BLaER1 (cell line): ENCODE measurements around the gene CEP112.

Experiments
- H3K27ac ChIP-seq: shearing (Covaris generic); formaldehyde crosslinking; 2 replicates; pipeline ENCODE4 v1.8.1; 2022
- H3K27me3 ChIP-seq: shearing (Covaris generic); formaldehyde crosslinking; 2 replicates; pipeline ENCODE4 v1.8.1; 2022
- H3K36me3 ChIP-seq: shearing (Covaris generic); formaldehyde crosslinking; 2 replicates; pipeline ENCODE4 v1.8.1; 2022
- H3K4me1 ChIP-seq: shearing (Covaris generic); formaldehyde crosslinking; 2 replicates; pipeline ENCODE4 v1.8.1; 2022
- H3K4me2 ChIP-seq: shearing (Covaris generic); formaldehyde crosslinking; 2 replicates; pipeline ENCODE4 v1.8.1; 2022
- H3K4me3 ChIP-seq: shearing (Covaris generic); formaldehyde crosslinking; 2 replicates; pipeline ENCODE4 v1.8.1; 2022
- H3K9ac ChIP-seq: shearing (Covaris generic); formaldehyde crosslinking; 2 replicates; pipeline ENCODE4 v1.8.1; 2022
- H3K9me3 ChIP-seq: shearing (Covaris generic); formaldehyde crosslinking; 2 replicates; pipeline ENCODE4 v1.8.1; 2022
- H4K20me1 ChIP-seq: shearing (Covaris generic); formaldehyde crosslinking; 2 replicates; pipeline ENCODE4 v1.8.1; 2022
- Cebpa-rat ChIP-seq: shearing (Covaris generic); IDR thresholded peaks from 2 replicates; pipeline ENCODE4 v1.8.1; 2022

The CEP112 gene

DNA sequence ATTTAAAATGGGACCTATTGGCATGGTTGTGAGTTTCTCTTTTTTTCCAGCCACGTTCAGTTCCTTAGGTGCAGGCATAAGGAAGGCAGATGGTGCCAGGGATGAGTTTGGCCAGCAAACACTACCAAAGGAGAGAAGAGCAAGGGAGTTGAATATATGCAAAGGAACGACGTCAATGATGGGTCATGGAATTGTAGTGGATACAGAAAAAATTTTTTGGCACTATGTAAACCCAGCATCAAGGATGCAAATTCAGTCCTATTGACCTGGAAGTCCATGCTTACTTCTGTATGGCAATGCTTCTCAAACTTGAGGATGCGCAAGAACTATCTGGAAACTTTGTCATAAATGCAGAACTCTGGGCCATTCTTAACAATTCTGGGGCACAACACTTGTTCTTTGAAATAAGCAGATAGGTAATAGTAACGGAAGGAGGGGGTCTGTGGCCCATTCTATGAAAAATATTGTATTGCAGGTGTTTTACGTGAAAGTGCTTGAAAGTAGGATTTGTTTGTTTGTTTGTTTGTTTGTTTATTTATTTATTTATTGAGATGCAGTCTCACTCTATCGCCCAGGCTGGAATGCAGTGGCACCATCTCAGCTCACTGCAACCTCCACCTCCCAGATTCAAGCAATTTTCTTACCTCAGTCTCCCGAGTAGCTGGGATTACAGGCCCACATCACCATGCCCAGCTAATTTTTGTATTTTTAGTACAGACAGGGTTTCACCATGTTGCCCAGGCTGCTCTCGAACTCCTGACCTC, 19.3 kb upstream of the CEP112 start:
- Histone ChIP-seq H3K27me3 (no peaks in the 10 kb centered on the region), H3K36me3 (no peaks in the 10 kb centered on the region), H3K4me1 (peaks cover 17% of the 10 kb centered on the region), H3K9me3 (peaks cover 12% of the 10 kb centered on the region), H4K20me1 (no peaks in the 10 kb centered on the region), H3K27ac (no peak overlapping the region), H3K4me2 (no peak overlapping the region), H3K4me3 (no peak overlapping the region), H3K9ac (no peak overlapping the region)
- no peak for TF ChIP-seq Cebpa-rat

- Histone ChIP-seq H4K20me1 (no peaks in the 10 kb centered on the region), H3K27me3 (no peaks in the 10 kb centered on the region), H3K9ac (no peak overlapping the region), H3K36me3 (no peaks in the 10 kb centered on the region), H3K9me3 (peaks cover 12% of the 10 kb centered on the region), H3K4me1 (peaks cover 17% of the 10 kb centered on the region), H3K27ac (peak overlapping the region; percentile 54; the same call in 1 of the 2 replicates), H3K4me3 (no peak overlapping the region), H3K4me2 (peak overlapping the region; percentile 67; the same call in 1 of the 2 replicates)
- no peak for TF ChIP-seq Cebpa-rat
Observed at GRCh38 chr17:66210208-66210574, 18.3 kb upstream of the CEP112 start.

GRCh38 chr17:66207936-66208335, 16.0 kb upstream of the CEP112 start:
- Histone ChIP-seq H3K27me3 (no peaks in the 10 kb centered on the region), H3K27ac (no peak overlapping the region), H3K36me3 (no peaks in the 10 kb centered on the region), H3K9me3 (peaks cover 12% of the 10 kb centered on the region), H3K4me3 (no peak overlapping the region), H4K20me1 (no peaks in the 10 kb centered on the region), H3K9ac (no peak overlapping the region), H3K4me2 (no peak overlapping the region), H3K4me1 (peaks cover 17% of the 10 kb centered on the region)
- no peak for TF ChIP-seq Cebpa-rat

DNA sequence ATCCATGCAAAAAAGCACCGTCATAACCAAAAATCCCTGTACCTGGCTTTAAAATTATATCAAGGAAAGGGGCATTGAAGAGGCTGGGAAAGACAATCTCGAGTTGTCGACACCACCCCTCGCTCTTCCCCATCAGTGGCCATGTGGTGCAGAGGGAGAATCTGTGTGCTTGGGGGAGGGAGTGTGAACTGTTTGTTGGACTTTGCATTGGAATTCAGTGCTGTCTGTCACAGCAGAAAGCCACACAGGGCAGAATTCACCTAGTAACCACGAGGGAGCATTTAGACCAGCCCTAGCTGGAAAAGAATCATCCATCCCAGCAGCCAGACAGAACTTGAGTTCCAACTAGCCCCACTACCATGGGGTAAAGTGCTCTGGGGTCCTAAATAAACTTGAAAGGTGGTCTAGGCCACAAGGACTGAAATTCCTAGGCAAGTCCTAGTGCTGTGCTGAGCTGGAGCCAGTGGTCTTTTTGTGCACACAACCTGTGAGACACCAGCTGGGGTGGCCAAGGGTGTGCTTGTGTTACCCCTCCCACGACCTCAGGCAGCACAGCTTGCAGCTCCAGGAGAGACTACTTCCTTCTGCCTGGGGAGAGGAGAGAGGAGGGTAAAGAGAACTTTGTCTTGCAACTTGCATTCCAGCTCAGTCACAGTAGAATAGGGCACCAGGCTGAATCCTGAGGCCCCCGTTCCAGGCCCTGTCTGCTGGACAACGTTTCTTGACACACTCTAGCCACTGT, 11.5 kb upstream of the CEP112 start:
- TF ChIP-seq Cebpa-rat, result no peak
- Histone ChIP-seq H3K4me3 (no peak overlapping the region), H3K36me3 (no peaks in the 10 kb centered on the region), H3K4me1 (no peaks in the 10 kb centered on the region), H3K27me3 (no peaks in the 10 kb centered on the region), H3K4me2 (no peak overlapping the region), H3K27ac (no peak overlapping the region), H3K9ac (no peak overlapping the region), H4K20me1 (no peaks in the 10 kb centered on the region), H3K9me3 (peaks cover 8% of the 10 kb centered on the region)

GRCh38 chr17:66200685-66201092, 8.8 kb upstream of the CEP112 start:
- H3K4me2 ChIP-seq, result no peak overlapping the region
- no peak overlapping the region for H3K9ac ChIP-seq
- H3K4me1 ChIP-seq, result no peaks in the 10 kb centered on the region
- H3K9me3 ChIP-seq, result no peaks in the 10 kb centered on the region
- H4K20me1 ChIP-seq, result no peaks in the 10 kb centered on the region
- no peaks in the 10 kb centered on the region for H3K27me3 ChIP-seq
- no peak for TF ChIP-seq Cebpa-rat
- no peak overlapping the region for H3K27ac ChIP-seq
- H3K4me3 ChIP-seq, result no peak overlapping the region
- H3K36me3 ChIP-seq, result no peaks in the 10 kb centered on the region

- no peak overlapping the region for H3K27ac ChIP-seq
- no peak overlapping the region for H3K4me2 ChIP-seq
- H3K9ac ChIP-seq, result no peak overlapping the region
- no peaks in the 10 kb centered on the region for H4K20me1 ChIP-seq
- no peaks in the 10 kb centered on the region for H3K9me3 ChIP-seq
- H3K4me3 ChIP-seq, result no peak overlapping the region
- no peaks in the 10 kb centered on the region for H3K36me3 ChIP-seq
- peaks cover 12% of the 10 kb centered on the region for H3K4me1 ChIP-seq
- no peak for TF ChIP-seq Cebpa-rat
- H3K27me3 ChIP-seq, result no peaks in the 10 kb centered on the region
Observed at GRCh38 chr17:66198242-66198641, 6.3 kb upstream of the CEP112 start.

- peak overlapping the region; percentile 93 for H3K4me2 ChIP-seq
- H3K4me1 ChIP-seq, result peaks cover 44% of the 10 kb centered on the region
- H3K4me3 ChIP-seq, result peak overlapping the region; percentile 80
- no peak overlapping the region for H3K9ac ChIP-seq
- no peaks in the 10 kb centered on the region for H3K9me3 ChIP-seq
- no peaks in the 10 kb centered on the region for H3K36me3 ChIP-seq
- no peak for TF ChIP-seq Cebpa-rat
- no peaks in the 10 kb centered on the region for H3K27me3 ChIP-seq
- peak overlapping the region; percentile 20; the same call in 1 of the 2 replicates for H3K27ac ChIP-seq
- no peaks in the 10 kb centered on the region for H4K20me1 ChIP-seq
Observed at GRCh38 chr17:66192378-66192687, 400 bp upstream of the CEP112 start.

DNA sequence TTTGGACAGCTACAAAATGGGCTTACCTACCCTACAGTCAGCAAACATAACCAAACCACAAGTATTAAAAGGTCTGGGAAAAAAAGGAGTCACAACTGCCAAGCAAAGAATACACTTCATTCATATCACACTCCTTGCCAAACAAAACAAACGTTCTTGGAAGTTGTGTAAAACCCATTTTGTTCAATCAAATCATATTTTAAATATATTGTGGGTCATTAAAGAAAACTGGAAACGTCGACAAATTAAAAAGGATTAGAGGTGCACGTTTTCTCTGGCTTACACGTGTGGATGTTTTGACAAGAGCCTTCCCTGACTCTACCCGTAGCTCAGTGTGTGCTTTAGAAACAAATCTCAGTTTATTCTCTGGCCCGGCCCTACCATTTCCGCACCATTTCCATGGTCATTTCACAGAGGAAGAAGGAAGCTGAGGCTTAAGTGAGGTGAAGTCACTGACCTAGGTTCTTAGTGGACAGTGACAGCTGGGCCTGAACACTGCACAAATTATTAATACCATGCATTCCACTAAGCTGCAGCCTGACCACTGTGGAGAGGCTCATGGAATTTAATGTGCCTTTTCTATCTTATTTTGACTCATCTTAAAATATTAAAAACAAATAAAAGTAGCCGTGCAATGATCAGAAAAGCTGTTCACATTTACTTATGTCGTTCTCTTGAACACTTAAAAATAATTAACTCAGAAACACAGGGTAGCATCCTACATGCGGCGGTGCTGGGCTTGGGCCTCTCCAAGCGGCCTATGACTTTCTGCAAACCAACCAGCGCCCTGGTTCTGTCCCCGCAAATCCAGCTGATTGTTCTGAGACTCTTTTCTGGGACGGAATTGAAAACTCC, 968 bp downstream of the CEP112 start:
- Histone ChIP-seq H3K27ac (peak overlapping the region; percentile 74), H3K9ac (peak overlapping the region; percentile 80), H3K36me3 (no peaks in the 10 kb centered on the region), H3K27me3 (no peaks in the 10 kb centered on the region), H3K4me2 (peak overlapping the region; percentile 93), H3K4me1 (peaks cover 48% of the 10 kb centered on the region), H3K4me3 (peak overlapping the region; percentile 80), H4K20me1 (no peaks in the 10 kb centered on the region), H3K9me3 (no peaks in the 10 kb centered on the region)
- no peak for TF ChIP-seq Cebpa-rat

- no peaks in the 10 kb centered on the region for H4K20me1 ChIP-seq
- peaks cover 15% of the 10 kb centered on the region for H3K9me3 ChIP-seq
- no peak for TF ChIP-seq Cebpa-rat
- H3K4me1 ChIP-seq, result peaks cover 35% of the 10 kb centered on the region
- no peaks in the 10 kb centered on the region for H3K27me3 ChIP-seq
- no peak overlapping the region for H3K9ac ChIP-seq
- H3K36me3 ChIP-seq, result peaks cover 14% of the 10 kb centered on the region; the same call in 1 of the 2 replicates
- no peak overlapping the region for H3K27ac ChIP-seq
- no peak overlapping the region for H3K4me3 ChIP-seq
- H3K4me2 ChIP-seq, result no peak overlapping the region
Observed at GRCh38 chr17:66187718-66188117, 4.2 kb downstream of the CEP112 start.

GRCh38 chr17:66185862-66186261, 6.1 kb downstream of the CEP112 start:
- Histone ChIP-seq H3K4me3 (no peak overlapping the region), H3K4me1 (peaks cover 22% of the 10 kb centered on the region), H3K27me3 (no peaks in the 10 kb centered on the region), H3K4me2 (peak overlapping the region; percentile 24), H3K9ac (no peak overlapping the region), H4K20me1 (no peaks in the 10 kb centered on the region), H3K36me3 (peaks cover 30% of the 10 kb centered on the region), H3K9me3 (peaks cover 15% of the 10 kb centered on the region), H3K27ac (no peak overlapping the region)
- TF ChIP-seq Cebpa-rat, result no peak
